Smooth muscle cell of the brain vasculature (primary cell): ENCODE results near the gene TNNI2.
"Not testable (repeated sequence)": the region's sequence is repeated elsewhere in the genome, so short reads cannot be mapped to it uniquely, and the experiment has no call there.

Experiments
- DNase-seq: peaks from one replicate; pipeline ENCODE4 v3.0.0-alpha.2; 2012; ENCODE audit warnings: low read depth, low spot score

TNNI2 gene

GRCh38 chr11:1873813-1874150 is 35.0 kb downstream of the TNNI2 start:
- not testable (repeated sequence) for DNase-seq

- not testable (repeated sequence) for DNase-seq
Observed at GRCh38 chr11:1874441-1875092, 35.8 kb downstream of the TNNI2 start.

GRCh38 chr11:1875093-1875850 is 36.5 kb downstream of the TNNI2 start:
- no peak for DNase-seq

- DNase-seq, result not testable (repeated sequence)
Observed at GRCh38 chr11:1875851-1876301, 37.1 kb downstream of the TNNI2 start.

GRCh38 chr11:1876361-1877063 is 37.7 kb downstream of the TNNI2 start:
- DNase-seq, result peak; percentile 46

- no peak for DNase-seq
Observed at GRCh38 chr11:1877211-1878136, 38.7 kb downstream of the TNNI2 start.

- DNase-seq, result no peak
Observed at GRCh38 chr11:1878137-1879031, 39.6 kb downstream of the TNNI2 start.

- no peak for DNase-seq
Observed at GRCh38 chr11:1879342-1879940, 40.7 kb downstream of the TNNI2 start.

- no peak for DNase-seq
Observed at GRCh38 chr11:1879941-1880720, 41.4 kb downstream of the TNNI2 start.

GRCh38 chr11:1880746-1881441 is 42.1 kb downstream of the TNNI2 start:
- no peak for DNase-seq

GRCh38 chr11:1881442-1882264 is 42.9 kb downstream of the TNNI2 start:
- DNase-seq, result no peak

GRCh38 chr11:1882265-1883238 is 43.8 kb downstream of the TNNI2 start:
- DNase-seq, result peak; percentile 51

GRCh38 chr11:1883346-1884302 is 44.8 kb downstream of the TNNI2 start:
- DNase-seq, result no peak

- no peak for DNase-seq
Observed at GRCh38 chr11:1884303-1884700, 45.5 kb downstream of the TNNI2 start.

GRCh38 chr11:1886551-1886950 is 47.8 kb downstream of the TNNI2 start:
- not testable (repeated sequence) for DNase-seq
